Brain pericyte (primary cell): ENCODE results near the gene PARS2.

Source experiments
- DNase-seq: peaks from one replicate; pipeline ENCODE4 v3.0.0-alpha.2; 2012; ENCODE audit warnings: low read depth, low spot score

Gene PARS2

GRCh38 chr1:54764133-54764921, at the start of gene PARS2:
Gene PARS2, minus strand, starts transcription at chr1:54764523. Its CDS starts 5,362 bp downstream, at chr1:54759161.
- peak; percentile 99 for DNase-seq

GRCh38 chr1:54814126-54814498, 49.8 kb upstream of the PARS2 start:
- DNase-seq: no peak

- DNase-seq: no peak
These were observed 49.3 kb upstream of the PARS2 start for GRCh38 chr1:54813485-54814125.

GRCh38 chr1:54812801-54813484, 48.6 kb upstream of the PARS2 start:
- no peak for DNase-seq

- DNase-seq: no peak
These were observed 47.7 kb upstream of the PARS2 start for GRCh38 chr1:54811739-54812655.

GRCh38 chr1:54811066-54811465, 46.7 kb upstream of the PARS2 start:
- DNase-seq: no peak

GRCh38 chr1:54810153-54810942, 46.0 kb upstream of the PARS2 start:
- no peak for DNase-seq

GRCh38 chr1:54809496-54810074, 45.3 kb upstream of the PARS2 start:
- no peak for DNase-seq

- no peak for DNase-seq
These were observed 44.3 kb upstream of the PARS2 start for GRCh38 chr1:54808443-54809207.

GRCh38 chr1:54807756-54808155, 43.4 kb upstream of the PARS2 start:
- no peak for DNase-seq

- DNase-seq: no peak
These were observed 42.7 kb upstream of the PARS2 start for GRCh38 chr1:54806931-54807611.

- no peak for DNase-seq
These were observed 41.7 kb upstream of the PARS2 start for GRCh38 chr1:54805981-54806381.

GRCh38 chr1:54805466-54805865, 41.1 kb upstream of the PARS2 start:
- no peak for DNase-seq

- DNase-seq: no peak
These were observed 40.3 kb upstream of the PARS2 start for GRCh38 chr1:54804471-54805132.

- no peak for DNase-seq
These were observed 39.6 kb upstream of the PARS2 start for GRCh38 chr1:54803761-54804470.

- DNase-seq: no peak
These were observed 36.8 kb upstream of the PARS2 start, which contains the start of gene TTC22 for GRCh38 chr1:54800899-54801759. Gene TTC22, minus strand, starts transcription at chr1:54801323. Its CDS starts 160 bp downstream, at chr1:54801163.
